Stomach (tissue), 9 donors: ENCODE results near the gene SCMH1. TPM values are rescaled to one million over a fixed set of nuclear protein-coding genes. Genes with fewer than 3 reads are reported as not detected.

ENCODE experiments used
- DNase-seq, 2 donors: peaks; one replicate each; pipeline versions ENCODE4 v3.0.0 to v3.0.0-alpha.2; 2013 to 2019
- H3K27ac ChIP-seq, 5 donors: fragments of 200-600 bp in 4 of 5; sonication (generic) in 4 of 5; one replicate each; pipeline ENCODE4 v1.5.1; 2013 to 2019; ENCODE audit warnings: mild to moderate bottlenecking in 1 of 5, moderate library complexity in 1 of 5
- H3K27me3 ChIP-seq, 3 donors: fragments of 200-600 bp; sonication (generic); one replicate each; pipeline ENCODE4 v1.5.1; 2017 to 2019; ENCODE audit warnings: mixed run types in 1 of 3
- H3K36me3 ChIP-seq, 4 donors: fragments of 200-600 bp; sonication (generic); 1 replicate in 3 of 4; 2 replicates in 1 of 4; pipeline ENCODE4 v1.5.1; 2016 to 2019
- H3K4me1 ChIP-seq, 4 donors: fragments of 200-600 bp; sonication (generic); one replicate each; pipeline ENCODE4 v1.5.1; 2016 to 2019
- H3K4me3 ChIP-seq, 4 donors: fragments of 200-600 bp; sonication (generic) in 3 of 4; one replicate each; pipeline ENCODE4 v1.5.1; 2016 to 2019; ENCODE audit warnings: mild to moderate bottlenecking in 1 of 4
- H3K9me3 ChIP-seq, 4 donors: fragments of 200-600 bp; sonication (generic); one replicate each; pipeline ENCODE4 v1.5.1; 2016 to 2019
- CTCF ChIP-seq, 7 experiments: fragments of 450-650 bp in 4 of 7; fragments of 200-600 bp in 3 of 7; sonication (generic) in 3 of 7; IDR thresholded peaks; one replicate each; pipeline ENCODE4 v1.5.1; 2016 to 2019; ENCODE audit warnings: antibody characterized with exemption in 7 of 7, control low read depth in 2 of 7, mild to moderate bottlenecking in 1 of 7
- EP300 ChIP-seq: sonication (generic); formaldehyde crosslinking; IDR thresholded peaks from one replicate; pipeline ENCODE4 v1.6.1; 2017; ENCODE audit warnings: antibody characterized with exemption
- POLR2A ChIP-seq, 4 donors: fragments of 450-650 bp; IDR thresholded peaks; one replicate each; pipeline ENCODE4 v1.6.1; 2016; ENCODE audit warnings: antibody characterized with exemption in 4 of 4, control low read depth in 2 of 4, mild to moderate bottlenecking in 1 of 4, moderate library complexity in 1 of 4
- POLR2AphosphoS5 ChIP-seq, 3 donors: sonication (generic); formaldehyde crosslinking; IDR thresholded peaks; one replicate each; pipeline ENCODE4 v1.6.1; 2016; ENCODE audit warnings: antibody characterized with exemption in 3 of 3
- WGBS, 5 donors: extraction: QIAGEN DNeasy Blood & Tissue Kit in 3 of 5; methylation state at CpG; one replicate each; pipeline versions ENCODE4 v1.1.5 to v1.1.7; 2013 to 2018; 5-methylcytosine and 5-hydroxymethylcytosine counted together
- intact Hi-C: fragments of 100-400 bp; cut with DNase I; formaldehyde crosslinking; loops from one replicate; pipeline ENCODE4 v1.15.1; 2023; ENCODE audit warnings: low total_unique reads
- polyA plus RNA-seq, 3 donors: library from polyadenylated mRNA; stranded (reverse); fragments of 200-250 nt; gene quantifications; one replicate each; pipeline ENCODE4 v1.2.3, GENCODE V29; 2013
- total RNA-seq, 5 donors: library from RNA; depleted of rRNA; stranded (reverse); fragments of >200 nt; gene quantifications; one replicate each; pipeline versions ENCODE4 v1.1.0 to v1.2.3, GENCODE V29; 2014 to 2016
- donor health status: healthy with polysubstance abuse.
- donor health status: Bipolar disorder and iron deficiency.
- donor health status: healthy.

The SCMH1 gene
- total and polyA plus RNA-seq, 8 donors: 22.6 to 84.6 (median 35.6) TPM

DNA sequence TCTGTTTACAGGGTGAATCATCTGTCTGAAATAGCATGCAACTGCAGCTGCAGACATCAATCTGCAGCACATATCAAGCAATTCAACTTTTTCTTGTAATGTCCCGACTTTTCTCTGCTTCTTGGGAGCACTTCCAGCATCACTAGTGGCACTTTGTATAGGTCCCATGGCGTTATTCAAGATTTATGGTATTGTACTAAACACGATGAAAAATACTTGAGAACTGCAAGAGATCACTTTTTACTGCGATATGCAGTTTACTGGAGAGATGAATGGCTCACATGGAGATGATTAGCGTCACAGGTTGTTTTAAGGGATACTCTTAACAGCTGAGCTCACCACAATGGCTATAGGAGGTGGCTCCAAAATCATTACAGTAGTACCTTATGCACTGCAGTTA lies 7.2 kb upstream of the SCMH1 start:
- peaks cover 0 to 23% (median 11%) of the 10 kb centered on the region in 4 donors for H3K4me1 ChIP-seq
- H3K9me3 ChIP-seq: no peaks in the 10 kb centered on the region
- intact Hi-C loops: no loop called here
- no peak overlapping the region for H3K4me3 ChIP-seq
- no peaks in the 10 kb centered on the region for H3K36me3 ChIP-seq
- H3K27ac ChIP-seq: no peak overlapping the region
- TF ChIP-seq CTCF (IDR thresholded peaks at IDR 0.05) (no peak), POLR2AphosphoS5 (IDR thresholded peaks at IDR 0.05) (no peak), POLR2A (IDR thresholded peaks at IDR 0.05) (no peak), EP300 (no peak)
- 56 to 75% (median 59%) methylated on average over 5 of the region's 5 CpGs for WGBS, 5 donors
- no peak for DNase-seq
- H3K27me3 ChIP-seq: no peaks in the 10 kb centered on the region

GRCh38 chr1:41246568-41246967 lies 4.5 kb upstream of the SCMH1 start:
- intact Hi-C loops: no loop called here
- H3K9me3 ChIP-seq: no peaks in the 10 kb centered on the region
- H3K4me3 ChIP-seq: no peak overlapping the region
- DNase-seq: no peak
- H3K27me3 ChIP-seq: no peaks in the 10 kb centered on the region
- H3K36me3 ChIP-seq: no peaks in the 10 kb centered on the region
- H3K27ac ChIP-seq: no peak overlapping the region
- 33 to 57% (median 43%) methylated on average over 1 of the region's 1 CpG for WGBS, 5 donors
- TF ChIP-seq CTCF (IDR thresholded peaks at IDR 0.05): no peak
- H3K4me1 ChIP-seq: peaks cover 6 to 33% (median 21%) of the 10 kb centered on the region in 4 donors

DNA sequence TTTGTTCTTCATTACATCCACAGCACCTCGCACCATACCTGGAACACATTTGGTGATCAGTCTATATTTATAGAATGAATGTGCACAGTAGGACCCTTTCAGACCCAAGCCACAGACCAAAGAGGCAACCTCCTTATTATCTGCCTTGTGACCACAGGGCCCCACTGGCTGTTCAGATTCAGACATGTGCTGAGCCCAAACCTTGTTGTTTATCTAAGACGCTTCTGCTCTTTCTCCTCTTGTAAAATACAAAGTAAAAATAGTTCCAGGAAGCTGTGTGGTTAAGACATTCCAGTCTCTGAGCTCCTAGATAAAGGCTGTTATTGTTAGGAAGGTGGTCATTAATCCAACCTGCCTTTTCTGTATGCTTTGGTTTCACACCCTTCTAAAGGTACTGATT lies 3.6 kb upstream of the SCMH1 start:
- H3K27me3 ChIP-seq: no peaks in the 10 kb centered on the region
- H3K9me3 ChIP-seq: no peaks in the 10 kb centered on the region
- no peak for DNase-seq
- no peaks in the 10 kb centered on the region for H3K36me3 ChIP-seq
- 42 to 60% (median 53%) methylated on average over 2 of the region's 2 CpGs for WGBS, 5 donors
- H3K27ac ChIP-seq: no peak overlapping the region
- peaks cover 10 to 39% (median 28%) of the 10 kb centered on the region in 4 donors for H3K4me1 ChIP-seq
- intact Hi-C loops: no loop called here
- H3K4me3 ChIP-seq: no peak overlapping the region
- TF ChIP-seq POLR2A (IDR thresholded peaks at IDR 0.05): no peak

- 68 to 92% (median 89%) methylated on average over 3 of the region's 3 CpGs for WGBS, 5 donors
- peak in 1 of 2 donors; percentile 15 for DNase-seq
- peak overlapping the region in 1 of 5 donors; percentile 98 for H3K27ac ChIP-seq
Measured at GRCh38 chr1:41243079-41243385, 926 bp upstream of the SCMH1 start.

More at GRCh38 chr1:41243079-41243385, 926 bp upstream of the SCMH1 start:
- Histone ChIP-seq H3K9me3 (no peaks in the 10 kb centered on the region), H3K27me3 (no peaks in the 10 kb centered on the region), H3K4me1 (peaks cover 23 to 62% (median 43%) of the 10 kb centered on the region in 4 donors), H3K4me3 (no peak overlapping the region), H3K36me3 (no peaks in the 10 kb centered on the region)
- intact Hi-C loops: no loop called here
- TF ChIP-seq POLR2AphosphoS5 (IDR thresholded peaks at IDR 0.05): no peak
- no peak for TF ChIP-seq EP300
- TF ChIP-seq POLR2A (IDR thresholded peaks at IDR 0.05): no peak
- TF ChIP-seq CTCF (IDR thresholded peaks at IDR 0.05): no peak
